Activated CD4-positive, alpha-beta T cell treated with anti-CD3 and anti-CD28 coated beads, Interleukin-2, Interleukin-6, amounts not matched to agents 100 ng/mL and 50 ng/mL, durations not matched to agents 16 hours and 8 hours (primary cell): ENCODE data around the gene LRP4.

Source experiments
- DNase-seq: peaks from one replicate; pipeline ENCODE4 v3.0.0-alpha.2; 2020

LRP4 gene

GRCh38 chr11:46845440-46845739, 73.0 kb downstream of the LRP4 start:
- no peak for DNase-seq

GRCh38 chr11:46840116-46840515, 78.2 kb downstream of the LRP4 start:
- DNase-seq = no peak

DNA sequence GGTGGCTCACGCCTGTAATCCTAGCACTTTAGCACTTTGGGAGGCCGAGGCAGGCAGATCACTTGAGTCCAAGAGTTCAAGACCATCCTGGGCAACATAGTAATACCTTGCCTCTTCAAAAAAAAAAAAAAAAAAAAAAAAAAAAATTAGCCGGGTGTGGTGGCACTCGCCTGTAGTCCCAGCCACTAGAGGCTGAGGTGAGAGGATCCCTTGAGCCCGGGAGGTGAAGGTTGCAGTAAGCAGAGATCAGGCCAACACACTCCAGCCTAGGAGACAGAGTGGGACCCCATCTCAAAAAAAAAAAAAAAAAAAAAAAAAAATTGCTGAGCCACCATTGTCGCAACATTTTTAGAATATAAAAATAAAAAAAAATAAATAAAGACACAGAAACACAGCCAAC, 79.8 kb downstream of the LRP4 start:
- no peak for DNase-seq

GRCh38 chr11:46837860-46838259, 80.5 kb downstream of the LRP4 start:
- no peak for DNase-seq

- no peak for DNase-seq
Observed at GRCh38 chr11:46836870-46837269, 81.5 kb downstream of the LRP4 start.

DNA sequence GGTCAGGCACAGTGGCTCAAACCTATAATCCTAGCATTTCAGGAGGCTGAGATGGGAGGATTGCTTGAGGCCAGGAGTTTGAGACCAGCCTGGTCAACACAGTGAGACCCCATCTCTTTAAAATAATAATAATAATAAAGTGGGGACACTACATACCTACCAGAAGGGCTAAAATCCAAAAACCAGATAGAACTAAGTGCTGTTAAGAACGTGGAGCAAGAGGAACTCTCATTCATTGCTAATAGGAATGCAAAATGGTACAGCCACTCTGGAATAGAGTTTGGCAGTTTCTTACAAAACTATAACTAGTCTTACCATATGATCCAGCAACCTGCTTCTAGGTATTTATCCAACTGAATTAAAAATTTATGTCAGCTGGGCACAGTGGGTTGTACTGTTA, 81.9 kb downstream of the LRP4 start:
- DNase-seq = no peak

- no peak for DNase-seq
Observed at GRCh38 chr11:46835897-46836296, 82.5 kb downstream of the LRP4 start.

DNA sequence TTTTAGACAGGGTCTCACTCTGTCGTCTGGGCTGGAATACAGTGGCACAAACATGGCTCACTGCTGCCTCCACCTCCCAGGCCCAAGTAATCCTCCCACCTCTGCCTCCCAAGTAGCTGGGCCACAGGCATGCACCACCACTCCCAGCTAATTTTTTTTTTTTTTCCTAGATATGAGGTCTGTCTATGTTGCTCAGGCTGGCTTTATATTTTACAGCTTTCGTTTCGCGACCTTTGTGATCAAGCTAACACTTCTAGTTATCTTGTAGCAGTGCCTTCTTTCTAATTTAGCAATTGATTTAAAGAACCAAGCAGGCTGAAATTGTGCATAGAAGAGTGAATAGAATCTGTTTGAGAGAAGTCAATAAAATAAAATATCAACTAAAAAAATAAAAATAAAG, 83.5 kb downstream of the LRP4 start:
- no peak for DNase-seq

GRCh38 chr11:46832511-46833214, 85.7 kb downstream of the LRP4 start:
- no peak for DNase-seq

DNA sequence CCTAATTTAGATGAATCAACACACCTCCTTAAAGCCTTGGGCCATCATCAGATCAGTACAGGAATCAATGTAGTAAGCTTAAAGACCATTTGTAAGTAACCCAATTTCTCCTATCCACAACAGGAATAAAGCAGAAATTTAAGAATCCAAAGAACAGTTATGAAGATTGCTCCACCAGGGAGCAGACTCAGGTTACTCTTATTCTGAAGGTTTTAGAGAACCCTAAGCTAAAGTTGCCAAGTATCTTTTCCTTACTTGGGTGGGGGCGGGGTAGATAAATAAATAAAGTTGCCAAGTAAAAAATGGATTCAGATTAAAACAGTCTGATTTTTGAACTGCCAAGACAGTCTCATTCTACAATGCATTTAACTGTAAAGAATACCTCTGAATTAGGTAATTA, 90.4 kb downstream of the LRP4 start:
- DNase-seq = no peak

DNA sequence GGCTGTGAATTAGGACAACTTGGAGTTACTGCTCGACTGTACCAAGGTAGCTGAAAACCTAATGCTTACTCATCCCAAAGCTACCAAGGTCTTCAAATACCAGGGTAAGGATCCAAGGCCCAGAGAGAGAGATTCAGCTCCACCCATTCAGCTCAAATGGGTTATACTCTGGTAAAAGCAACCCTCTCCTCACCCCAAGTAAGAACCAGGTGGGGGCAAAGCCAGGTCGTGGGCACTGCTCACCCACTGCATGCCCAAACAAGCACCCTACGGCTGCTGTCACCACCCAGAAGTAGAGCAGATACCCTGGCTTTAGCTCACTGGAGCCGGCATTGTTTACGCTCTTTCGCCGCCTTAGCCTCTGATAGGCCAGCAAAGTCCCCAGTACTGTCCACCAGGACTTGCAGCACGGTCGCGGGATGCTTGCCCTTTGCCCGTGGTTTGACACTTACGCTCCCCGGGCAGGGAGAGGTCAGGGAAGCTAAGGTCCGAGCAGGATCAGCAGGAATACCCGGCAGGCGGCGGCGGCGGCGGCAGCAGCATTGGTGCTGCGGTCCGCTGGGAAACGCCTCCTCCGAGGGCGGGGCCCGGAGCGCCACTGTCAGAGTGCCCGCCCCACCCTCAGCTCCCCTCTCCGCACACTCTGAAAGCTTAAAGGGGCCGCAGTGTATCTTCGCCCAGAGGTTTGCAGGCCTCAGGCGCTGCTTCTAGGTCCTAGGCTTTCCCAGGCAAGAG, 91.9 kb downstream of the LRP4 start:
- DNase-seq = peak; percentile 68

DNA sequence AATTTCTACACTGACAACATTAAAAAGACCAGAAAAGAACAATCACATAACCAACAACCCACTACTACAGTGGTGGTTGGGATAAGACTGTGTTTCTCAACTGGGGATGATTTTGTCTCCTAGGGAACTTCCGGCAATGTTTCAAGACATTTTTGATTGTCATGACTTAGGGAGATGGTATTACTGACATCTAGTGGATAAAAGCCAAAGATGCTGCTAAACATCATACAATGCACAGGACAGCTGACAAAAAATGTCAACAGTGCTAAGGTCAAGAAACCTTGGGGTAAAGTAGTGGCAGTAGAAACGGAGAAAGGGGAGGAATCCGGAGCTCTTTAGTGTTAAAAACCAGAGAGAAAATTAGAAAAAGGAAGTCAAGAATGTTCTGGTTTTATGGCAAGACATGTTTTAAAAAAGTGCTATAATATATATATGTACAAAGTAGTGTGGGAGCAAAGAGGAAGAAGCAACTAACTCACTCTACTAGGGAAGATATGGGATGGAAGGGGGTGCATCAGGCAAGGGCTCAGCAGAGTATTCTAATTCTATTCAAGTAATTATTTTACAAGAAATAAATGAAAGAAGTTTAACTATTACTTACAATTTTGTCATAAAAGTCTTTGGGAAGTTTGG, 109.4 kb downstream of the LRP4 start:
- peak; percentile 35 for DNase-seq
